Peyer's patch (tissue), 4 donors: ENCODE data around the gene TTBK2.

ENCODE experiments used
- CTCF ChIP-seq, 6 experiments: fragments of 450-650 bp in 4 of 6; fragments of 200-600 bp in 2 of 6; sonication (generic) in 1 of 6; IDR thresholded peaks; one replicate each; pipeline ENCODE4 v1.5.1; 2017 to 2019; ENCODE audit warnings: antibody characterized with exemption in 6 of 6, mild to moderate bottlenecking in 3 of 6, moderate library complexity in 1 of 6
- POLR2A ChIP-seq, 2 donors: fragments of 450-650 bp; IDR thresholded peaks; one replicate each; pipeline ENCODE4 v1.5.1; 2017; ENCODE audit warnings: antibody characterized with exemption in 2 of 2, mild to moderate bottlenecking in 2 of 2, moderate library complexity in 2 of 2

GRCh38 chr15:42734076-42734672 lies 186.4 kb downstream of the TTBK2 start:
- TF ChIP-seq CTCF (IDR thresholded peaks at IDR 0.05), result no peak
- TF ChIP-seq POLR2A (IDR thresholded peaks at IDR 0.05), result no peak
